Measurements from ENCODE around the gene GSTT2.
"Not testable (repeated sequence)": the region's sequence is repeated elsewhere in the genome, so short reads cannot be mapped to it uniquely, and the experiment has no call there.

Gene GSTT2

DNA sequence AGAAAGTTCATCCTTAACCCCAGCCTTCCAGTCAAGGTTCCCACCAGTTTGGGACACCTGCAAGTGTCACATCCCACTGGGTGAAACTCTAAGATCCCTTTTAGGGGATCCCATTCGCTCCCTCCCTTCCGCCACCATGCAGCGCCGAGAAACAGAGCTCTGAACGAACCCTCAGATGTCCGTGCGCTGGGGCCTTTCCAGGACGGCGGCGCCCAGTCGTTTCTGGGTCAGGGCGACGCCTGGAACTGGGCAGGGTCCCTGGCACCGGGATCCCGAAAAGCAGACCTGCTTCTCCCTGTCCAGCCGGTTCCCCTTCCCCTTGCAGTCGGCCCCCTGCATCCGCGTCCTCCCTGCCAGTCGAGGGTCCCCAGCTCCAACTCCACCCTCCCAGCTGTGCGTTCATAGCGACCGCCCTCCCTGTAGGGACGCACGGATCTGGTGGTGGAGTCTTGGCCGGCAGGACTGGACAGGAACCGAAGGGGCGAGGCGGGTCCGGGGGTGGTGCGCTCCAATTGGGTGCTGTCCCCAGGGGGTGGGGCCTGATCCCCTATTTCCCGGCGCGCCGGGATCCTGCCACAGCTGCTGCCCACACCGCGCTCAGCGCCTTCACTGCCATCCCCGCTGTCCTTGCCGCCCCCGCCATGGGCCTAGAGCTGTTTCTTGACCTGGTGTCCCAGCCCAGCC, at the start of gene GSTT2:
TSS of gene GSTT2 (plus strand) at position 578 of the 684 bp plus-strand sequence.
- DNase-seq: not testable (repeated sequence)

DNA sequence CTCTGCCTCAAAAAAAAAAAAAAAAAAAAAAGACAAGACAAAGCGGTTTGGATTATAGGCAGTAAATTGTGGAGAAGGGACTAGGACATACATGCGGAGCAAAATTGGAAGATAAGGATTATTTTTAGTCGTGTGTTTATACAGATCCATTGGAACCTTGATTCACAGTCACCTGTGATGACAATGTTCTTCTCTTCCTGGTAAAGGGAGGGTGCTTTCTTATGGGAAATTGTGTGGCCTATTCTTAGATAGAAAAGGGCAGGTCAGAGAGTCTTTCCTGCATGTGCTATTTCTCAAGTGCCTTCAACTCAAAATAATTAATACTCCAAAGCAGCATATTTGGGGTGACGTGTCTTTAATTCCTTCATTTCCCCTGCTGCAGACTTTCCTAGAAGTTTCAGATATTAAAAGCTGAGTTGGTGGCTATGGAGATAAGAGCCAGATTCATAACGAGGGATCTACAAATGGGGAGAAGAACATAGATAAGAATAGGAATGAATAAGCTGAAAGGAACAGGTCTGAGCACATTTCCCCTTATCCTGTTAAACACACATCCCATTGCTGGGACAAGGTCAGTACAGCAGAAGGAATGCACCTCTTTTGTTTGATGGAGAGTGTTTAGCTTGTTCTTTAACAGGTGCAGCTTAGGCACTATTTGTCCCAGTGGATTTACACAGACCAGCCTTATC, 41.5 kb upstream of the GSTT2 start:
- no peak for DNase-seq

DNA sequence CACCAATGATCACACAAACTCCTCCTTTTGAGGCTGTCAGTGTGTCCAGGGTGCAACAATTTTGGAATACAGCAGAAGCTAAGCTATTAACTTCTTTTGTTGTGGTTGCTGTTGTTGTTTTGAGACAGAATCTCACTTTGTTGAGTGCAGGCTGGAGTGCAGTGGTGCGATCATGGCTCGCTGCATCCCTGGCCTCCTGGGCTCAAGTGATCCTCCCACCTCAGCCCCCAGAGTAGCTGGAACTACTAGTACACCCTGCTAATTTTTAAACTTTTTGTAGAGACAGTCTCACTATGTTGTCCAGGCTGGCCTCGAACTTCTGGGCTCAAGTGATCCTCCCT, 40.9 kb upstream of the GSTT2 start:
- DNase-seq: no peak

DNA sequence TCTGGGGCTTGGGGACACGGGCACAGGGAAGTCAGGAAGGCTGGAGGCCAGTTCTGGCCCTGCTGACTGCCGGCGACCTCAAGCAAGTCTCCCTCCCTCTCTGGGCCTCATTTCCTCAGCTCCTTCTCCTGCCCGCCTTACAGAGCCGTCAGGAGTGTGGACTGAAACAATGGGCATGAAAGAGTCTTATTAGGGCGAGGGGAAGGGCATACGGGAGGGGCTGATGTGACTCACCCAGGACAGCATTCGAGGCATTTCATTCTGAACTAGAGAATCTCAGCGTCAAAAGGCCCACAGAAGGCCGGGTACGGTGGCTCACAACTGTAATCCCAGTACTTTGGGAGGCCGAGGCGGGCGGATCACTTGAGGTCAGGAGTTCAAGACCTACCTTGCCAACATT, 39.8 kb upstream of the GSTT2 start:
- DNase-seq: not testable (repeated sequence)

DNA sequence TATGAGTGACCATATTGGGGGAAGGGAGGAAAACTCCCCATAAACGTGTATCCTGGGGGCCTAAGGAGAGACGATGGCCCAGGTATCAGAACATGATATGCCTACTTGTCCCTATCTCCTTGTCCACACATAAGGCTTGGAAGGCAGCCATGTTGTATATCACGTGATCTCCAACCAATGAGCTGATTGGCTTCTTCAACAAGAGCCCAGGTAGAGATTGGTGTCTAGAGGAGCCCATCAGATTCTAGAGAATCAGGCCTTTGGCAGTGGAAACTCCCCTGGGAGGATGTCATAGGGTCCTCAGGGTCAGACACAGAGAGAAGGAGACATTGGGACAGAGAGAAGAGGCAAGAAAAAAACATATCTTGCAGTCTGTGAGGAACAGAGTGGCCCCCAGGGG, 32.5 kb upstream of the GSTT2 start:
- DNase-seq: not testable (repeated sequence)

DNA sequence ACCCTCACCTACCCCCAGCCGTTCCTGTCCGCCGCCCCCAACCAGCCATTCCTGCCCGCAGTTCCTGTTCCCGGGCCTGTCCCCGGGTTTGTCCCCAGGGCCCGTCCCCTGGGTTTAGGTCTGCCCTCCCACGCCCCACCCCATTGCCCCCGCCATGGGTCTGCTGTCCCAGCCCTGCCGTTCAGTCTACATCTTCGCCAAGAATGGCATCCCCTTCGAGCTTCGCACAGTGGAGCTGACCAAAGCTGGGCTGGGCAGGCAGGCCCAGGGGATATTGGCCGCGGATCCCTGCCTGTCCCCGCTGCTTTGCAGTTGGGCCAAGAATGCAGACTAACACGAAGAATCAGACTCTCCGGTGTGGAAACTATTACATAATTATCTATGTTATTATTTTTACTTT, 30.2 kb upstream of the GSTT2 start:
- not testable (repeated sequence) for DNase-seq

DNA sequence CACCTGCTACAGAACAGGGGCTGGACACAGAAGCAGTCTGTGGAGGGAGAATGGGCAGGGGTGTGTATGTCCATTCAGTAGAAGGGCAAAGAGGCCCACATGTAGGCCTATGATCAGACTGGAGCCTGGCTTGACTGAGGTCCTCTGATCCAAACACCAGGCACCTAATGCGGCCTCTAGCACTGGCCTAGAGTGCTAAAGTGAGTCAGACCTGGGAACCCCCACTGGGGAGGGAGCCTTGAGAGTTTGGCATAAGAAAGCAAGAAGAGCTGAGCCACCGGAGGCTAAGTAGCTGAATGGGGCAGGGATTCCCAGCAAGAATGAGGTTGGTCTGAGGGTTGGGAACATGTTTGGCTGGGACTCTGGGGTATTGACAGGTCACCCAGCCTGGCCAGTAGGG, 28.6 kb upstream of the GSTT2 start:
- DNase-seq: not testable (repeated sequence)

DNA sequence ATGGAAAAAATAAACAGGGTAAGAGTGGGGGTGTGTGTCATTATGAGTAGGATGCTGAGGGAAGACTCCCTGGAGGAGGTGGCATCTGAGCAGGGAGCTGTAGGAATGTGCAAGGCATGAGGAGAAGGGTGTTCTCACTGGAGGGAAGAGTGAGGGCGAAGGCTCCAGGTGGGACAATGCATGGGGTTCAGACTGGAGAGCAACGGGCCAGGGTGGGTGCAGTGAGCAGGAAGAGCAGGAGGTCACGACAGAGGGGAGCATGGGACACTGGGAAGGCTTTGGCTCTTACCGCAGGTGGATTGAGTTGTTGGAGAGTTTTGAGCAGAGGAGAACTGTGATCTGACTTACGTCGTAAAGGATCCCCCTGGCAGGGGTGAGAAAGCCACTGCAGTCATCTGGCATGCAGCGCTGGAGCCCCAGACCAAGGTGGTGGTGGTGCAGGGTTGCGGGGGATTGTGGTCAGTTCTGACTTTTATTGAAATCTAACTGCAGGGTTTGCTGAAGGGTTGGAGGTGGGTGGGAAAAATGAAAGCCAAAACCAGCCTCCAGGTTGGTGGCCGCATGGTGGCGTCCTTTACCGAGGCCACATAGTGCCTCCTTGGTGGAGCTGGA, 27.0 kb upstream of the GSTT2 start:
- DNase-seq: not testable (repeated sequence)

DNA sequence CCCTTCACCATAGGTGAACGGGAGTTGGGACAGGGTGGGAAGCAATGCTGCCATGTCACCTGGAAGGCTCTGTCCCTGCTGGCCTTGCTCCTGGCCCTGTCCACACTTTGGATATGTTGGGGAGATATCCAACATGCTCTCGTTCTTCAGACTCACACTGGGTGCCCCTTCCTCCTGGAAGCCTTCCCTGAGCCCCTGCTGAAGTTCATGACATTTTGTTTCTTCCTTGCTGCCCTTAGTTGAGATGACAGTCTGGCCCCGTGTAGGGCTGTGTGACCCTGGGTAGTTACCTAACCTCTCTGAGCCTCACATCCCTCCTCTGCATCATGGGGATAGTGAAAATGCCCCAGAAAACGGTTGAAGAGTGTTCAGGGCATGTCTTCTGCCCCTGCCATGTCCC, 26.4 kb upstream of the GSTT2 start:
- DNase-seq: not testable (repeated sequence)

DNA sequence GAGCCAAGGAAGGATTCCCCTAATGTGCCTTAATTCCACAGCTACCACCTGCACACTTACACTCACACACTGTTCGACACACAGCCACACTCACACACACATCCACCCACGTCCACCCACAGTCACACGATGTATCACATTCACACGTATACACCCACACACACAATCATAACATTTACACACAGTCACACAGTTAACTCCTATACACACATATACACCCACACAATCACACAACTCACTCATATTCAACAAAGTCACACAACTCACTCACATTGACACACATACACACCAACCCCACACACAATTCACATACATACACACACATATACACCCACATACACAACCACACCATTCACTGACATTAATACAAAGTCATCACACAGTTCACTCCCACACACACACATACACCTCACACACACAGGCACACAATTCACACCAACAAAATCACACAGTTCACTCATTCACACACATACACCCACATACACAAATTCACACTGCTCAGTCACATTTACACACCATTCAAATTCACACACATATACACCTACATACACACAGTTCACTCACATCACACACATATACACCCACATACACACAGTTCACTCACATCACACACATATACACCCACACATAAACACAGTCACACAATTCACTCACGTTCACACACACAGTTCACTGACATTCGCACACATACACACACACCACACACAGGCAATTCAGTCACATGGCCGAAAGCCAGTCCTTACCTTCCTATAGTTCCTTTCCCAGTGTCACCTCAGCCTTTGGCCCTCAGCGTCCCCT, 25.5 kb upstream of the GSTT2 start:
- not testable (repeated sequence) for DNase-seq

DNA sequence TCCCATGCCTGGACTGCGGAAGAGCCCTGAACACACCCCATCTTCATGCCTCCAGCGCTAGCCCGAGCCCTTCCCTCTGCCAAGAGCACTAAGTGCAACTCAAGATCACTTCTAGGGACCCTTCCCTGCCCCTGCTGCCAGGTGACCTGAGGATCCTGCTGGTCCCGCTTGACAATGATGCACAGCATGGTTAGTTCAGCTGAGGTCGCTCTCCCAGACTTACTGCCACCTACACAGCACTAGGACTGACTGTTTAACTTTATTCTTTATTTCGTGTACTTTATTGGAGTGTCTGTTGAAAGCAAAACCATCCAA, 25.0 kb upstream of the GSTT2 start:
- DNase-seq: not testable (repeated sequence)

DNA sequence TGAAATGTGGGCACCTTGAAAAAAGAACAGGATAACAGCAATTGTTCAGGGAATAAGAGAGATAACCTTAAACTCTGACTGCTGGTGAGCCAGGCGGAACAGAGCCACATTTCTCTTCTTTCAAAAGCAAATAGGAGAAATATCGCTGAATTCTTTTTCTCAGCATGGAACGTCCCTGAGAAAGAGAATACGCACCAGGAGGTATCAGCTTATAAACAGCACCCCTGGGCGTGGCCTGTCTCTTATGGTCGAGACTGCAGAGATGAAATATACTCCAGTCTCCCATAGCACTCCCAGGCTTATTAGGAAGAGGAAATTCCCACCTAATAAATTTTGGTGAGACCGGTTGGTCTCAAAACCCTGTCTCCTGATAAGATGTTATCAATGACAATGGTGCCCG, 24.0 kb upstream of the GSTT2 start:
- DNase-seq: not testable (repeated sequence)

DNA sequence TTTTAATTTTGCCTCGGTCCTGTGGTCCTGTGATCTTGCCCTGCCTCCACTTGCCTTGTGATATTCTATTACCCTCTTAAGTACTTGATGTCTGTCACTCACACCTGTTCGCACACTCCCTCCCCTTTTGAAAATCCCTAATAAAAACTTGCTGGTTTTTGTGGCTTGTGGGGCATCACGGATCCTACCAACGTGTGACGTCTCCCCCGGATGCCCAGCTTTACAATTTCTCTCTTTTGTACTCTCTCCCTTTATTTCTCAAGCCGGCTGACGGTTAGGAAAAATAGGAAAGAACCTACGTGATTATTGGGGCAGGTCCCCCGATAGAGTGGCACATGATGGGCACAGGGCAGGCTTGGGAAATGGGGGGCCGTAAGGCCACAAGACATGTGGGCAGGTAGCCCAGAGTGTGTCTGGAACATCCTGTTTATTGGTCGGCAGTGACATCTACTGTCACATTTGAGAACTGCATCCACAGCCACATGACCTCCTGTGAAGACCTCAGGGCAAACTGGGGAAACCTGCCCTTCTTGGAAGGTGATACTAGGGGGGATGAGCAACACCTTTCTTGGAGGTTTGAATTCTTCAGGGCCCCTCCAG, 23.5 kb upstream of the GSTT2 start:
- DNase-seq: peak; percentile 72

DNA sequence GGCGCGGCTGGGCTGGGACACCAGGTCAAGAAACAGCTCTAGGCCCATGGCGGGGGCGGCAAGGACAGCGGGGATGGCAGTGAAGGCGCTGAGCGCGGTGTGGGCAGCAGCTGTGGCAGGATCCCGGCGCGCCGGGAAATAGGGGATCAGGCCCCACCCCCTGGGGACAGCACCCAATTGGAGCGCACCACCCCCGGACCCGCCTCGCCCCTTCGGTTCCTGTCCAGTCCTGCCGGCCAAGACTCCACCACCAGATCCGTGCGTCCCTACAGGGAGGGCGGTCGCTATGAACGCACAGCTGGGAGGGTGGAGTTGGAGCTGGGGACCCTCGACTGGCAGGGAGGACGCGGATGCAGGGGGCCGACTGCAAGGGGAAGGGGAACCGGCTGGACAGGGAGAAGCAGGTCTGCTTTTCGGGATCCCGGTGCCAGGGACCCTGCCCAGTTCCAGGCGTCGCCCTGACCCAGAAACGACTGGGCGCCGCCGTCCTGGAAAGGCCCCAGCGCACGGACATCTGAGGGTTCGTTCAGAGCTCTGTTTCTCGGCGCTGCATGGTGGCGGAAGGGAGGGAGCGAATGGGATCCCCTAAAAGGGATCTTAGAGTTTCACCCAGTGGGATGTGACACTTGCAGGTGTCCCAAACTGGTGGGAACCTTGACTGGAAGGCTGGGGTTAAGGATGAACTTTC, 18.7 kb upstream of the GSTT2 start, which contains the start of gene GSTT2B:
TSS of gene GSTT2B (minus strand) at position 112 of the 688 bp plus-strand sequence. CDS start at position 48, 64 bp downstream.
- not testable (repeated sequence) for DNase-seq

DNA sequence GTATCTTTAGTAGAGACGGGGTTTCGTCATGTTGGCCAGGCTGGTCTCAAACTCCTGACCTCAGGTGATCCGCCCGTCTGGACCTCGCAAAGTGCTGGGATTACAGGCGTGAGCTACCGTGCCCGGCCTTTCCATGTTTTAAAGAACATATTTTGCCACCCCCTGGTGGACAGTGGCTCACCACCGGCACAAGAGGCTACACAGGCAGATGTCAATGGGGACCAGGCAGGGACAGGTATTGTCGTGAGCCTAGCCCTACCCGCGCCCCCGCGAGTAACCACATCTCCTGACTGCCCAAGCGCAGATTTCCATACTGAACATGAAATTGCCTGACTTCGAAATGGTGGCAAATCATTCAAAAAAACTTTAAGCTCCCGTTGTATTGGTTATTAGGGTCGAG, 13.8 kb upstream of the GSTT2 start:
- DNase-seq: not testable (repeated sequence)

DNA sequence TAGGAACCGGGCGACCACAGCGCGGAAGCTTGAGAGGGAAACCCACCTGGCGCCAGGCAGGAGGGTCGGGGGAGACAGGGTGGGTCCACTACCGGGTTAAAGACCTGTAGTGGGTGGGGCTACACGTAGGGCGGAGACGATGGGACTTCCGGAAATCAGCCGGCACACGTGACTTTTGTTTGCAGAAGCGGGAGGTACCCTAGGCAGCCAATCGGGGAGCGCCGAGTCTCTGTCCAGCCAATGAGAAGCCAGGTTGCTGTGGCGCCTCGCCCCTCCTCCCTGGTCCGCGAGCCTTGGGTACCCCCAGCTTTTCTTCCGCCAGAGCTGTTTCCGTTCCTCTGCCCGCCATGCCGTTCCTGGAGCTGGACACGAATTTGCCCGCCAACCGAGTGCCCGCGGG, 13.4 kb upstream of the GSTT2 start, which contains the start of gene DDTL:
TSS of gene DDTL (plus strand) at position 321 of the 400 bp plus-strand sequence. CDS start at position 348, 27 bp downstream.
- not testable (repeated sequence) for DNase-seq

DNA sequence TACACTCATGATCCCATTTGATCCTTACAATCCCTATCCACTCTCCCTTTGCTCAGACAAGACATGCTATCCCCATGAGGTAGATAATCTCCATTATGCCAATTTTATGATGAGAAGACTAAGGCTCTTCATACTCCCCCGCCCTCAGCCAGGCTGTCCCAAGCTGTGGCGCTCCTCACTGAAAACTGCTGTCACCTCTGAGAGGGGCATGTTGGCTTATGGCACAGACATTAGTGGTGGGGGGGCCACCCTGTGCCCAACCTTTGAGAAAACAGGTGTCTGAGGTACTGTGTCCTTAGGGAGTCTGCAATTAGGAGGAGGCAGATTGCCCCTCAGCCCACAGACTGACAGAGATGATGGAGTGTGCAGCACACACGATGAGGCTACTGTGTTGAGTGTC, 10.9 kb upstream of the GSTT2 start:
- no peak for DNase-seq

DNA sequence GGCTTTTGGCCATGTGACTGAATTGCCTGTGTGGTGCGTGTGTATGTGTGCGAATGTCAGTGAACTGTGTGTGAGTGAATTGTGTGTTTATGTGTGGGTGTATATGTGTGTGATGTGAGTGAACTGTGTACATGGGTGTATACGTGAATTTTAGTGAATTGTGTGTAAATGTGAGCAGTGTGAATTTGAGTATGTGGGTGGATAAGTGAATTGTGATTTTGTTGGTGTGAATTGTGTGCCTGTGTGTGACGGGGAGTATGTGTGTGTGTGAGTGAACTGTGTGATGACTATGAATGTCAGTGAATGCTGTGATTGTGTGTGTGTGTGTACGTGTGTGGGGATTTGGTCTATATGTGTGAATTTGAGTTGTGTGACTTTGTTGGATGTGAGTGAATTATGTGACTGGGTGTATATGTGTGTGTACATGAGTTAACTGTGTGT, 9.7 kb upstream of the GSTT2 start:
- DNase-seq: no peak

DNA sequence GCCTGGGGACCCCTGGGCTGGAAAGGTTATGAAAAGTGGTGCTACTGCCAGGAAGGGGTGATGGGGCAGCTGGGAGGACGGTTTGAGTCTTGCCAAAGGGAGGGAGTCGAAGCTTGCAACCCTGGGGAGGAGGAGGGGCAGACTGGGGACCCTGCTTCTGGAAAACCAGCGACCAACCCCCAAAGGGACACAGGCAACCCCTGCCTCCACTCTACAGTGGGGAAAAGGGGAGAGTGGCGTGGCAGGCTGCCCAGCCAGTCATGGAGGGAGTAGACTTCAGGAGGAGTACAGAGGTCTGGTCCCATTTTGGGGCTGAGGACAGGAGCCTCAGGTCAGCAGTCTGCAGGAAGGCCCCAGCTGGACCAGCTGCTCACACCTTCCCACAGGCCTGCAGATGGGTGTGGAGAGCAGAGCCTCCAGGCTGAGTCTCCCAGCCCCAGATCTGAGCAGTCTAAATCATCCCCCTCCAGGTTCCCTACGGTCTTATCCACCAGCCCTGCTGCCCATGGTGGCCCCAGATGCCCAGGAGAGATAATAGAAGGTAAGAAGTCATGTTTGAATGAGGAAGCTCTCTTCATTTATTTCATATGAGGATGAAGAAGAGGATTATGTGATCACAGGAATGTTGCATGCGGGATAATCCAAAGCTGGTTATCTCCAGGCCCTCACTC, 9.0 kb upstream of the GSTT2 start:
- no peak for DNase-seq

DNA sequence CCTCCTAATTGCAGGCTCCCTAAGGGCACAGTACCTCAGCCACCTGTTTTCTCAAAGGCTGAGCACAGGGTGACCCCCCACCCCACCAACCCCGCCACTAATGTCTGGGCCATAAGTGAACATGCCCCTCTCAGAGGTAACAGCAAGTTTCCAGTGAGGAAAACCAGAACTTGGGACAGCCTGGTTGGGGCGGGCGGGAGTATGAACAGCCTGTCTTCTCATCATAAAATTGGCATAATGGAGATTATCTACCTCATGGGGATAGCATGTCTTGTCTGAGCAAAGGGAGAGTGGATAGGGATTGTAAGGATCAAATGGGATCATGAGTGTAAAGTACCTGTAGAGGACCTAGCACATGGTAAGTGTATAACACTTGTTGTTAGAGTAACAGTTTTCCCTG, 8.0 kb upstream of the GSTT2 start:
- DNase-seq: not testable (repeated sequence)

DNA sequence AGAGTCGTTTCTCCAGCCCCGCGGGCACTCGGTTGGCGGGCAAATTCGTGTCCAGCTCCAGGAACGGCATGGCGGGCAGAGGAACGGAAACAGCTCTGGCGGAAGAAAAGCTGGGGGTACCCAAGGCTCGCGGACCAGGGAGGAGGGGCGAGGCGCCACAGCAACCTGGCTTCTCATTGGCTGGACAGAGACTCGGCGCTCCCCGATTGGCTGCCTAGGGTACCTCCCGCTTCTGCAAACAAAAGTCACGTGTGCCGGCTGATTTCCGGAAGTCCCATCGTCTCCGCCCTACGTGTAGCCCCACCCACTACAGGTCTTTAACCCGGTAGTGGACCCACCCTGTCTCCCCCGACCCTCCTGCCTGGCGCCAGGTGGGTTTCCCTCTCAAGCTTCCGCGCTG, 5.6 kb upstream of the GSTT2 start, which contains the start of gene DDT:
TSS of gene DDT (minus strand) at position 97 of the 400 bp plus-strand sequence. CDS start at position 70, 27 bp downstream.
- not testable (repeated sequence) for DNase-seq
